Naive thymus-derived CD8-positive, alpha-beta T cell (primary cell): ENCODE data around the gene KLHDC8A. TPM values are rescaled to one million over a fixed set of nuclear protein-coding genes. Genes with fewer than 3 reads are reported as not detected.
"Not testable (repeated sequence)": the region's sequence is repeated elsewhere in the genome, so short reads cannot be mapped to it uniquely, and the experiment has no call there.

Experiments
- ATAC-seq, 2 donors: fragments of 150-1000 bp; cut with Tn5 transposase in 1 of 2; sonication (Bioruptor Pico), chemical (Tn5 transposase) in 1 of 2; 1 replicate in 1 of 2; 2 replicates in 1 of 2; pipeline ENCODE4 v1.10.0; 2021; ENCODE audit warnings: mild to moderate bottlenecking in 2 of 2, moderate library complexity in 2 of 2
- POLR2A ChIA-PET: fragments of 350-600 bp; sonication (Branson Sonifier 250); formaldehyde crosslinking; loops from one replicate; lab custom pipeline; 2021; ENCODE audit warnings: antibody characterized with exemption; lab: Charles Lee
- DNase-seq, 10 donors: peaks; one replicate each; pipeline versions ENCODE4 v3.0.0 to v3.0.0-alpha.2; 2020 to 2022
- H3K27ac Mint-ChIP-seq, 10 donors: one replicate each; pipeline ENCODE4 v1.8.0; 2020 to 2022; ENCODE audit warnings: mild to moderate bottlenecking in 10 of 10, mixed read lengths in 10 of 10, moderate library complexity in 4 of 10, inconsistent platforms in 1 of 10
- H3K27me3 Mint-ChIP-seq, 5 donors: one replicate each; pipeline ENCODE4 v1.8.0; 2021 to 2022; ENCODE audit warnings: mixed read lengths in 5 of 5
- H3K36me3 Mint-ChIP-seq, 3 donors: one replicate each; pipeline ENCODE4 v1.8.0; 2020 to 2022; ENCODE audit warnings: mixed read lengths in 3 of 3, mild to moderate bottlenecking in 2 of 3, inconsistent platforms in 1 of 3
- H3K4me1 Mint-ChIP-seq, 4 donors: one replicate each; pipeline ENCODE4 v1.8.0; 2021 to 2022; ENCODE audit warnings: mixed read lengths in 4 of 4
- H3K4me3 Mint-ChIP-seq, 10 donors: one replicate each; pipeline ENCODE4 v1.8.0; 2020 to 2022; ENCODE audit warnings: mild to moderate bottlenecking in 10 of 10, mixed read lengths in 10 of 10, moderate library complexity in 6 of 10, inconsistent platforms in 1 of 10
- H3K9me3 Mint-ChIP-seq, 9 donors: one replicate each; pipeline ENCODE4 v1.8.0; 2020 to 2022; ENCODE audit warnings: mixed read lengths in 9 of 9, mild to moderate bottlenecking in 3 of 9, inconsistent platforms in 1 of 9, moderate library complexity in 1 of 9
- polyA plus RNA-seq, 3 donors: library from polyadenylated mRNA; unstranded; fragments of 300-500 nt; fragmentation: Illumina TruSeq; gene quantifications; one replicate each; pipeline ENCODE4 v1.2.3, GENCODE V29; 2021
- total RNA-seq, 8 experiments: library from RNA in 2 of 8; stranded (reverse) in 2 of 8; gene quantifications; one replicate each; pipeline ENCODE4 v1.2.3 and lab custom pipeline; 2021 to 2026

KLHDC8A gene
- total and polyA plus RNA-seq, 5 experiments from 2014 or later = not detected

DNA sequence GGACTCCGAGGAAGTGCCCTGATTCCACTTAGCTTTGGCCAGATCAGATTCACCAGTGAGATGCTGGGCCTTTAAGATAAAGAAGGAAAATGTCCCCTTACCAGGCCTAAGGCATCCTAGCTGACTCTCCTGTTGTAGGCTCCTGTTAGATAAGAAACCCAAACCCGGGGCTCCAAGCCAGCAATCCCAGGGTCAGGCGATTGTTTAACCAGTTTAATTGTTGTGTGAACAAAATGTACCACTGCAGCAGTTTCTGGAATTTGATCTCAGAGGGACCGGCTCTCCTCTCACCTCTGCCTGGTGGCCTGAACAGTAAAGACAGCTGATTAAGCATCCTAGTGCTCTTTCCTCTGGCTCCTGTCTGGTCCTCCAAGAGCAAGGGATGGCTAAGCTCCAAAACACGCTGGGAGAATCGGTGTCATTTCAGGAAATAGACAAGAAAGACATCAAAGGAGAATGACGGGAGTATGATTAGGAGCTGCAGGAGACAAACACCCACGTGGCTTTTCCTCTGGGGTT is 9.3 kb upstream of the KLHDC8A start:
- H3K4me3 Mint-ChIP-seq = no peak overlapping the region
- POLR2A ChIA-PET = no interaction called here
- ATAC-seq = no peak
- no peaks in the 10 kb centered on the region for H3K36me3 Mint-ChIP-seq
- H3K9me3 Mint-ChIP-seq = no peaks in the 10 kb centered on the region
- H3K4me1 Mint-ChIP-seq = no peaks in the 10 kb centered on the region
- no peak for DNase-seq
- H3K27ac Mint-ChIP-seq = no peak overlapping the region
- H3K27me3 Mint-ChIP-seq = peaks cover 0 to 6% (median 1%) of the 10 kb centered on the region in 5 donors

GRCh38 chr1:205365086-205365485 is 8.4 kb upstream of the KLHDC8A start:
- H3K4me1 Mint-ChIP-seq, DNase-seq, H3K36me3 Mint-ChIP-seq, ATAC-seq, H3K27me3 Mint-ChIP-seq, H3K9me3 Mint-ChIP-seq, H3K4me3 Mint-ChIP-seq, H3K27ac Mint-ChIP-seq: not testable (repeated sequence)
- POLR2A ChIA-PET = interaction anchor here (0.6 kb wide), 1 partner anchor 98 kb away, joined by 3 read pairs; no protein-coding TSS in a partner anchor

- no peaks in the 10 kb centered on the region for H3K9me3 Mint-ChIP-seq
- POLR2A ChIA-PET = no interaction called here
- no peak for ATAC-seq
- no peak overlapping the region for H3K4me3 Mint-ChIP-seq
- DNase-seq = no peak
- peaks cover 7 to 32% (median 17%) of the 10 kb centered on the region in 5 donors for H3K27me3 Mint-ChIP-seq
- no peaks in the 10 kb centered on the region for H3K36me3 Mint-ChIP-seq
- H3K27ac Mint-ChIP-seq = no peak overlapping the region
- H3K4me1 Mint-ChIP-seq = no peaks in the 10 kb centered on the region
Observed at GRCh38 chr1:205360891-205361290, 4.2 kb upstream of the KLHDC8A start.

DNA sequence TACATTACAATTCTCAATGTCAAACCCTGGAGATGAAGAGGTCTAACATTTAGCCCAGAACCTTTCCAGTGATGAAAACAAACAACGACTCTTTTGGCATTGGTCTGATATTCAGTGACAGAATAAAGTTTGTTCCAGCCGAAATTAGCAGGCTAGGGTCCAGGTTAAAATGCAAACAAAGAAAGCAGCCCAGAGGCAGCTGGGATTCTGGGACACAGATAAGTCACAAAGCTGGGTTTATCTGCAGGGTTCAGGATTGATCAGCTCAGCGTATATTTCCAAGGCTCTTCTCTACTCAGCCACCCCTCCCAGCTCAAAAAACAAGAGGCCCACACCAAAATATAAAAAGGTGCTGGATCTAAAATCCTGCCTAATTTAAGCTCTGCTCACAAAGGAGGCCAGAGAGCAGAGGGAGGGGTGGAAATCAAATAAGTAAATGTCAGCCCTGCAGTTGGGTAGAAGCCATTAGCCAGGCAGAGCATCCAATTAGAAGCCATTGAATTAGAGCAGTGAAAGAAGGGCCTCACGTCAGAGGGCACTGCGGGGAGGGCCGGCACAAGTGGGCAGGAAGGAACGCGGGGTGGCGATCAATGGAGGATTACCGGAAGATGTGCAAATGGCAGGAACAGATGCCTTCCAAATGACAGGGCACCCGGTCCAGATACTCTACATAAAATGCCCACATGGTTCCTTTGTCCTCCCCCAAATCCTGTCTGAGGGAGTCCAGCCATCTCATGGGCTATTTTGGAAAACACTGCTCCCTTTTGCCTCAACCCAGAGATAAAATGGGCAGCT is 3.2 kb upstream of the KLHDC8A start:
- ATAC-seq (no peak), DNase-seq (no peak)
- H3K9me3 Mint-ChIP-seq = no peaks in the 10 kb centered on the region
- H3K27ac Mint-ChIP-seq = no peak overlapping the region
- H3K27me3 Mint-ChIP-seq = peaks cover 7 to 32% (median 18%) of the 10 kb centered on the region in 5 donors
- no peak overlapping the region for H3K4me3 Mint-ChIP-seq
- H3K36me3 Mint-ChIP-seq = no peaks in the 10 kb centered on the region
- H3K4me1 Mint-ChIP-seq = no peaks in the 10 kb centered on the region
- POLR2A ChIA-PET = no interaction called here

- DNase-seq (no peak), ATAC-seq (no peak)
- Mint-ChIP-seq H3K4me3 (no peak overlapping the region), H3K4me1 (peaks cover 0 to 6% (median 0%) of the 10 kb centered on the region in 4 donors), H3K27me3 (peaks cover 8 to 42% (median 16%) of the 10 kb centered on the region in 5 donors), H3K27ac (no peak overlapping the region), H3K9me3 (no peaks in the 10 kb centered on the region), H3K36me3 (no peaks in the 10 kb centered on the region)
- POLR2A ChIA-PET = no interaction called here
Observed at GRCh38 chr1:205358579-205358978, 1.9 kb upstream of the KLHDC8A start.

DNA sequence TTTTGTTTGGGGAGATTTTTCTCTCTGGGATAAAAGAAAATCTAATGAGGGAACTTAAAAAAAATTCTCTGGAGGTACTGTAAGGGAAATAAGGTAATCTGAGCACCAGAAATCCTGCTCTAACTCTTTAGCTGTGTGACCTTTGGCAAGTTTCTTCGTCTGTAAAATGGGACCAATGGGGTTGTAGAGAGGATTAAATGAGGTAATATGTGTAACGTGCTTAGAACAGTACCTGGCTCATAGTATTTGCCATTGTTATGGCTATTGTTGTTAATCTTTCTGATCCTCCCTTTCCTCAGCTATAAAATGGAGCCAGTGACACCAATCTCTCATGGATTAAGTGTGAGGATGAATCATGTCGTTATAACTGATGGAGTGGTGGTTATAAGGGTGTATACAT is 845 bp upstream of the KLHDC8A start:
- POLR2A ChIA-PET = no interaction called here
- no peak for ATAC-seq
- peaks cover 0 to 6% (median 0%) of the 10 kb centered on the region in 4 donors for H3K4me1 Mint-ChIP-seq
- H3K9me3 Mint-ChIP-seq = no peaks in the 10 kb centered on the region
- no peaks in the 10 kb centered on the region for H3K36me3 Mint-ChIP-seq
- no peak overlapping the region for H3K4me3 Mint-ChIP-seq
- H3K27me3 Mint-ChIP-seq = peaks cover 8 to 42% (median 16%) of the 10 kb centered on the region in 5 donors
- no peak overlapping the region for H3K27ac Mint-ChIP-seq
- DNase-seq = no peak

DNA sequence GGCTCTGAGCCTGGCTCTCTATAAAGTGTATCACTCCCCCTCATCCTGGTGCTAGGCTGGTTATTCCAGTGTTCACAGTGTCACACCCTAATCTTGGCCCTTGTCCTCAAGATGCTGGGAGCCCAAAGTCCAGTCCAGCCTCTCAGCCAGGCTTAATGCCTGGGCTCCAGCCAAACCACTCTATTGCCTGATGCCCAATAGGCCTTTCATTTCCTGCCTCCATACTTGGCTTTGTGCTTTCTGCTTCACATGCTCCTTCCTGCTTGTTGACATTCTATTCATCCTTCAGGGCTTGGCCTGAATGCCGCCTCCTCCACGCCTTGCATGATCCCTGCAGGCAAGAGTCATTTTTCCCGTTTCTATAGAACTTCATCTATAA is 1.7 kb downstream of the KLHDC8A start:
- no peak overlapping the region for H3K4me3 Mint-ChIP-seq

GRCh38 chr1:205354259-205355074 is 2.3 kb downstream of the KLHDC8A start:
- ATAC-seq (peak; percentile 70 to 80), DNase-seq (peak; percentile 27 to 82 (median 57))
- H3K9me3 Mint-ChIP-seq = no peaks in the 10 kb centered on the region
- POLR2A ChIA-PET = interaction anchor here (0.6 to 1.2 kb wide), 5 partner anchors 35 to 82 kb away, joined by 3 to 8 read pairs (median 4); no protein-coding TSS in a partner anchor
- H3K36me3 Mint-ChIP-seq = no peaks in the 10 kb centered on the region
- H3K27me3 Mint-ChIP-seq = peaks cover 8 to 42% (median 16%) of the 10 kb centered on the region in 5 donors
- H3K27ac Mint-ChIP-seq = no peak overlapping the region
- no peak overlapping the region for H3K4me3 Mint-ChIP-seq
- H3K4me1 Mint-ChIP-seq = peaks cover 0 to 15% (median 3%) of the 10 kb centered on the region in 4 donors

More for the DNA sequence above, 1.7 kb downstream of the KLHDC8A start:
- Mint-ChIP-seq H3K27ac (no peak overlapping the region), H3K9me3 (no peaks in the 10 kb centered on the region), H3K4me1 (peaks cover 0 to 9% (median 3%) of the 10 kb centered on the region in 4 donors), H3K27me3 (peaks cover 8 to 42% (median 16%) of the 10 kb centered on the region in 5 donors), H3K36me3 (no peaks in the 10 kb centered on the region)
- DNase-seq (no peak), ATAC-seq (no peak)
- POLR2A ChIA-PET = no interaction called here

GRCh38 chr1:205353612-205354011 is 3.1 kb downstream of the KLHDC8A start:
- POLR2A ChIA-PET = interaction anchor here (0.6 to 1.2 kb wide), 4 partner anchors 66 to 81 kb away, joined by 3 to 8 read pairs (median 5); no protein-coding TSS in a partner anchor
- DNase-seq (no peak), ATAC-seq (no peak)
- peaks cover 0 to 23% (median 3%) of the 10 kb centered on the region in 4 donors for H3K4me1 Mint-ChIP-seq
- no peaks in the 10 kb centered on the region for H3K36me3 Mint-ChIP-seq
- H3K27ac Mint-ChIP-seq = no peak overlapping the region
- H3K27me3 Mint-ChIP-seq = peaks cover 11 to 37% (median 17%) of the 10 kb centered on the region in 5 donors
- H3K9me3 Mint-ChIP-seq = no peaks in the 10 kb centered on the region
- no peak overlapping the region for H3K4me3 Mint-ChIP-seq

DNA sequence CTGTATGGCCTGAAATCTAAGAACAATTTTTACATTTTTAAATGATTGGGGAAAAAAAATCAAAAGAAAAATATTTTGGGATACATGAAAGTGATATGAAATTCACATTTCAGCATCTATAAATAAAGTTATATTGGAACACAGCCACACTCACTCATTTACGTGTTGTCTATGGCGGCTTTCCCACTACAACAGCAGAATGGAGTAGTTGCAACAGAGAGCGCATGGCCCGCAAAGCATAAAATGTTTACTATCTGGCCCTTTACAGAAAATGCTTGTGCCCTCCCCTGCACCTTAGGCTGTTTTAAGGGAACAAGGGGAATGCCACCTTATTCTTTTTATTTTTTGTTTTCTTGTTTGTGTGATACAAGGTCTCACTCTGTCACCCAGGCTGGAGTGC is 3.5 kb downstream of the KLHDC8A start:
- POLR2A ChIA-PET = no interaction called here
- DNase-seq (no peak), ATAC-seq (no peak)
- no peaks in the 10 kb centered on the region for H3K36me3 Mint-ChIP-seq
- peaks cover 0 to 27% (median 3%) of the 10 kb centered on the region in 4 donors for H3K4me1 Mint-ChIP-seq
- H3K9me3 Mint-ChIP-seq = no peaks in the 10 kb centered on the region
- H3K27me3 Mint-ChIP-seq = peaks cover 10 to 32% (median 18%) of the 10 kb centered on the region in 5 donors
- no peak overlapping the region for H3K27ac Mint-ChIP-seq
- no peak overlapping the region for H3K4me3 Mint-ChIP-seq

DNA sequence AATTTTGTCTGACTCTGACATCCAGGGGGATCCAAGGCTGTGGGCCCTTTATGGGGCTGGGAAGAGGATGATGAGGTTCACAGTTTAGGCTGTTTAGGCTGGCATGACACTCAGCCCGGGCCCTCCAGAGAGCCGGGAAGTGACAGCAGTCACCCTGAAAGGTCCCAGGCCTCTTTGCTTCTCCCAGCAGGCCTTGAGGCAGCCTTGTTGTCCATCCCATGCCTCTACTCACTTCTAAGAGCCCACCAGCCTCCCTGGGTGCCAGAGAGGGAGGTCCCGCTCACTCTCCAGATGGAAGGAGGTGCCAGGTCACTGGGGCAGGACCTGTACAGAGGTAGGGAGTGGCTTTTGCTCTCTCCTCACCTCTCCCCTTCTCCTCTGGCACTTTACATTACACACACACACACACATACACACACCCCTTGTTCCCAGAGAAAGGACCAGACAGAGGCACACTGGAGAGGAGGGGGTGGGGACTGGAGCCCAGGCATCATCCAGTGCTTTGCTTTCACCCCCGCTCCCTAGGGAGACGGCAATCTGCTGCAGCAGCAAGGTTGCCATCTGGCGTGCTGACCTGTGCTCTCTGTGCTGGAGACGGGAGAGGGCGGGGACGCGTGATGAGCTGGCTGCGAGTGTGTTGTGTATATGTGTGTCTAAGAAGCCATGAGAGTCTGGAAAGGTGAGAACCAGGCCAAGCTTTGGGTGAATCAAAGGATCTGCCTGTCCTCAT is 4.6 kb downstream of the KLHDC8A start:
- H3K4me1 Mint-ChIP-seq = peaks cover 0 to 32% (median 3%) of the 10 kb centered on the region in 4 donors
- no peak for ATAC-seq
- no peaks in the 10 kb centered on the region for H3K36me3 Mint-ChIP-seq
- H3K27ac Mint-ChIP-seq = no peak overlapping the region
- H3K27me3 Mint-ChIP-seq = peaks cover 4 to 26% (median 11%) of the 10 kb centered on the region in 5 donors
- POLR2A ChIA-PET = no interaction called here
- no peak for DNase-seq
- H3K4me3 Mint-ChIP-seq = no peak overlapping the region
- no peaks in the 10 kb centered on the region for H3K9me3 Mint-ChIP-seq

GRCh38 chr1:205350691-205351141 is 6.0 kb downstream of the KLHDC8A start:
- Mint-ChIP-seq H3K36me3 (no peaks in the 10 kb centered on the region), H3K9me3 (no peaks in the 10 kb centered on the region), H3K27ac (no peak overlapping the region), H3K4me3 (no peak overlapping the region), H3K4me1 (peaks cover 0 to 32% (median 3%) of the 10 kb centered on the region in 4 donors), H3K27me3 (peaks cover 4 to 32% (median 14%) of the 10 kb centered on the region in 5 donors)
- ATAC-seq (no peak), DNase-seq (no peak)
- POLR2A ChIA-PET = no interaction called here
